HG02840 (cell line): ENCODE measurements around the gene NCR3LG1.

Source experiments
- ATAC-seq: cut with Tn5 transposase; IDR thresholded peaks from one replicate; pipeline ENCODE4 v1.9.1; 2021; ENCODE audit warnings: mild to moderate bottlenecking, moderate library complexity, moderate number of reproducible peaks; ENCODE audit not compliant: unreplicated experiment, low FRiP score

Gene NCR3LG1

GRCh38 chr11:17369684-17370243 is 18.2 kb downstream of the NCR3LG1 start:
- ATAC-seq, result no peak

- ATAC-seq, result no peak
Observed at GRCh38 chr11:17371614-17372013, 20.0 kb downstream of the NCR3LG1 start.

GRCh38 chr11:17375547-17375946 is 23.9 kb downstream of the NCR3LG1 start:
- ATAC-seq, result no peak

- ATAC-seq, result no peak
Observed at GRCh38 chr11:17376493-17376892, 24.9 kb downstream of the NCR3LG1 start.

GRCh38 chr11:17378655-17379054 is 27.1 kb downstream of the NCR3LG1 start:
- no peak for ATAC-seq

- ATAC-seq, result no peak
Observed at GRCh38 chr11:17379383-17380180, 28.0 kb downstream of the NCR3LG1 start.

- ATAC-seq, result no peak
Observed at GRCh38 chr11:17381156-17381555, 29.6 kb downstream of the NCR3LG1 start.

GRCh38 chr11:17382046-17382728 is 30.6 kb downstream of the NCR3LG1 start:
- ATAC-seq, result no peak

- ATAC-seq, result no peak
Observed at GRCh38 chr11:17383461-17383860, 31.9 kb downstream of the NCR3LG1 start.

GRCh38 chr11:17384002-17384511 is 32.5 kb downstream of the NCR3LG1 start:
- ATAC-seq, result no peak

GRCh38 chr11:17385492-17385891 is 33.9 kb downstream of the NCR3LG1 start:
- no peak for ATAC-seq

GRCh38 chr11:17385926-17386325 is 34.3 kb downstream of the NCR3LG1 start:
- no peak for ATAC-seq

GRCh38 chr11:17386331-17387084 is 34.9 kb downstream of the NCR3LG1 start:
- ATAC-seq, result no peak

GRCh38 chr11:17387254-17387653 is 35.7 kb downstream of the NCR3LG1 start:
- ATAC-seq, result no peak

GRCh38 chr11:17387811-17388210 is 36.2 kb downstream of the NCR3LG1 start:
- ATAC-seq, result no peak

GRCh38 chr11:17388609-17389210 is 37.1 kb downstream of the NCR3LG1 start, which contains the start of gene KCNJ11:
KCNJ11 (minus strand) TSS chr11:17388659; CDS start chr11:17388091, 568 bp downstream.
- peak; percentile 25 for ATAC-seq

GRCh38 chr11:17389211-17389956 is 37.8 kb downstream of the NCR3LG1 start:
- peak; percentile 42 for ATAC-seq

GRCh38 chr11:17389957-17390649 is 38.5 kb downstream of the NCR3LG1 start:
- no peak for ATAC-seq
